Astrocyte (in vitro differentiated cells and primary cell): ENCODE data around the gene CBX8. TPM values are rescaled to one million over a fixed set of nuclear protein-coding genes. Genes with fewer than 3 reads are reported as not detected.
A peak's percentile ranks its signal among the peaks of the same experiment; 100 is the strongest.

Experiments
- DNase-seq: peaks from one replicate; pipeline ENCODE4 v3.0.0-alpha.2; 2010; ENCODE audit warnings: low read depth
- FAIRE-seq: peaks from 2 replicates; lab custom pipeline; 2011; peaks lifted over from hg19 to GRCh38; lab: Jason Lieb, UNC
- H2AFZ ChIP-seq: 2 replicates; pipeline ENCODE4 v1.6.0; 2012; ENCODE audit warnings: low read depth, low read length, inconsistent platforms
- H3K27ac ChIP-seq: 2 replicates; pipeline ENCODE4 v1.5.1; 2011; ENCODE audit warnings: low read depth, low read length, inconsistent platforms
- H3K27me3 ChIP-seq: 2 replicates; pipeline ENCODE4 v1.6.0; 2011; ENCODE audit warnings: low read length, inconsistent platforms; ENCODE audit not compliant: insufficient read depth
- H3K36me3 ChIP-seq: 2 replicates; pipeline ENCODE4 v1.5.1; 2011; ENCODE audit warnings: low read length, inconsistent platforms; ENCODE audit not compliant: insufficient read depth
- H3K4me1 ChIP-seq: 2 replicates; pipeline ENCODE4 v1.5.1; 2011; ENCODE audit warnings: low read length, inconsistent platforms; ENCODE audit not compliant: insufficient read depth
- H3K4me2 ChIP-seq: 2 replicates; pipeline ENCODE4 v1.6.0; 2012; ENCODE audit warnings: low read length, inconsistent platforms
- H3K4me3 ChIP-seq: 2 replicates; pipeline ENCODE4 v1.5.1; 2011; ENCODE audit warnings: low read depth, mild to moderate bottlenecking, low read length, inconsistent platforms; ENCODE audit not compliant: insufficient read depth
- H3K79me2 ChIP-seq: 2 replicates; pipeline ENCODE4 v1.6.0; 2012; ENCODE audit warnings: mild to moderate bottlenecking, low read length, inconsistent platforms; ENCODE audit not compliant: insufficient read depth
- H3K9ac ChIP-seq: 2 replicates; pipeline ENCODE4 v1.6.0; 2012; ENCODE audit warnings: mild to moderate bottlenecking, low read length, inconsistent platforms
- H3K9me3 ChIP-seq: 2 replicates; pipeline ENCODE4 v1.5.1; 2012; ENCODE audit warnings: low read depth, mild to moderate bottlenecking, low read length, inconsistent platforms; ENCODE audit not compliant: insufficient read depth
- H4K20me1 ChIP-seq: 2 replicates; pipeline ENCODE4 v1.6.0; 2012; ENCODE audit warnings: low read length, inconsistent platforms; ENCODE audit not compliant: insufficient read depth
- H3K27ac Mint-ChIP-seq: one replicate; pipeline ENCODE4 v1.8.0; 2021; ENCODE audit warnings: mild to moderate bottlenecking, mixed read lengths; ENCODE audit not compliant: unreplicated experiment
- H3K27me3 Mint-ChIP-seq: one replicate; pipeline ENCODE4 v1.8.0; 2021; ENCODE audit warnings: low read depth, mixed read lengths; ENCODE audit not compliant: unreplicated experiment
- H3K36me3 Mint-ChIP-seq: one replicate; pipeline ENCODE4 v1.8.0; 2021; ENCODE audit warnings: low read depth, mixed read lengths; ENCODE audit not compliant: unreplicated experiment
- H3K4me1 Mint-ChIP-seq: one replicate; pipeline ENCODE4 v1.8.0; 2021; ENCODE audit warnings: low read depth, mixed read lengths; ENCODE audit not compliant: unreplicated experiment
- H3K4me3 Mint-ChIP-seq: one replicate; pipeline ENCODE4 v1.8.0; 2021; ENCODE audit warnings: mild to moderate bottlenecking, moderate library complexity, mixed read lengths; ENCODE audit not compliant: unreplicated experiment
- H3K9me3 Mint-ChIP-seq: one replicate; pipeline ENCODE4 v1.8.0; 2021; ENCODE audit warnings: mild to moderate bottlenecking, mixed read lengths; ENCODE audit not compliant: unreplicated experiment
- CTCF ChIP-seq: IDR thresholded peaks from 2 replicates; pipeline ENCODE4 v1.5.1; 2011; ENCODE audit warnings: low read depth, mild to moderate bottlenecking, inconsistent platforms, low read length, moderate library complexity; ENCODE audit not compliant: insufficient read depth
- EZH2 ChIP-seq: IDR thresholded peaks from 2 replicates; pipeline ENCODE4 v1.6.1; 2012; ENCODE audit warnings: mild to moderate bottlenecking, low read length, inconsistent platforms; ENCODE audit not compliant: insufficient read depth
- total RNA-seq: library from RNA; stranded (reverse); gene quantifications from 2 replicates; pipeline ENCODE4 v1.2.1, GENCODE V29; 2021

Gene CBX8
- total RNA-seq, 1 donor from 2014 or later: 3.4 TPM

DNA sequence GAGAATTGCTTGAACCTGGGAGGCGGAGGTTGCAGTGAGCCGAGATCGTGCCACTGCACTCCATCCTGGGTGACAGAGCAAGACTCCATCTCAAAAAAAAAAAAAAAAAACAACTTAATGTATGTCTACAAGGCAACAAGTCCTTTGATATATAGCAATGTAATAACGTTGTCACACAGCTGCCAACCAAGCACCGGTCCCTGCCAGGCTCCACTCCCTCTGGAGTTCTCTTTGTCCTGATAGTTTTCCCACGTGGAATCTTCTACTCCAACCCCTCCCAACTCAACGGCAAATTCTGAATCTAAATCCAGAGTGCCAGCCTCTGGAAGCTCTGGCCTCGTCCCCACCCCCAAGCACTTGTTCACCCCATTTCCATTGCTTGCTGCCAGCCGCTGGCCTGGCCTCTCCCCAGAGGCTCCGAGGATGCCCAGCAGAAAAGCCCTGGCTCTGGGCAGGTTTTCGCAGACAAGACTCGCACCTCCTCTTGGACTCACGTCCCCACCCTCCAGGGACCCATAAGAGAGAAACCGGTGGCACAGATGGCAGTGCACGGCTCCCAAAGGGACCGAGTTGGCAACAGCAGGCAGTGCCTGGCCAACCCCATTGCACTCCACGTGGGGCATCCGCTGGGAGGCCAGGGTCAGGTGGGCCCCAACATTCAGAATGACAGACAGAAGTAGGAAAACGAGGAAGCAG is 34.8 kb downstream of the CBX8 start:
- H3K9me3 Mint-ChIP-seq: no peaks in the 10 kb centered on the region
- TF ChIP-seq EZH2 (no peak), CTCF (no peak)
- H3K36me3 Mint-ChIP-seq: no peaks in the 10 kb centered on the region
- H3K27me3 ChIP-seq: peaks cover 3% of the 10 kb centered on the region
- DNase-seq (no peak), FAIRE-seq (no peak)
- H3K4me1 ChIP-seq: no peaks in the 10 kb centered on the region
- no peaks in the 10 kb centered on the region for H3K9me3 ChIP-seq
- no peak overlapping the region for H2AFZ ChIP-seq
- peaks cover 28% of the 10 kb centered on the region for H3K27me3 Mint-ChIP-seq
- H3K4me3 Mint-ChIP-seq: no peak overlapping the region
- no peaks in the 10 kb centered on the region for H3K79me2 ChIP-seq
- no peaks in the 10 kb centered on the region for H3K4me1 Mint-ChIP-seq
- H3K4me2 ChIP-seq: no peak overlapping the region
- no peak overlapping the region for H3K27ac ChIP-seq
- H3K36me3 ChIP-seq: no peaks in the 10 kb centered on the region
- H3K9ac ChIP-seq: no peak overlapping the region
- no peak overlapping the region for H3K4me3 ChIP-seq
- H3K27ac Mint-ChIP-seq: no peak overlapping the region
- H4K20me1 ChIP-seq: no peaks in the 10 kb centered on the region

- no peak overlapping the region for H3K4me2 ChIP-seq
- Mint-ChIP-seq H3K9me3 (no peaks in the 10 kb centered on the region), H3K4me1 (no peaks in the 10 kb centered on the region), H3K27me3 (peaks cover 37% of the 10 kb centered on the region), H3K27ac (no peak overlapping the region), H3K36me3 (no peaks in the 10 kb centered on the region), H3K4me3 (no peak overlapping the region)
- no peak overlapping the region for H3K27ac ChIP-seq
- H2AFZ ChIP-seq: peak overlapping the region; percentile 34
- FAIRE-seq (no peak), DNase-seq (no peak)
- H3K4me3 ChIP-seq: no peak overlapping the region
- H3K36me3 ChIP-seq: no peaks in the 10 kb centered on the region
- no peaks in the 10 kb centered on the region for H4K20me1 ChIP-seq
- H3K4me1 ChIP-seq: no peaks in the 10 kb centered on the region
- no peaks in the 10 kb centered on the region for H3K79me2 ChIP-seq
- no peak overlapping the region for H3K9ac ChIP-seq
- TF ChIP-seq EZH2: no peak
- TF ChIP-seq CTCF: no peak
- H3K27me3 ChIP-seq: peaks cover 3% of the 10 kb centered on the region
- no peaks in the 10 kb centered on the region for H3K9me3 ChIP-seq
Observed at GRCh38 chr17:79760197-79760906, 36.5 kb downstream of the CBX8 start.

DNA sequence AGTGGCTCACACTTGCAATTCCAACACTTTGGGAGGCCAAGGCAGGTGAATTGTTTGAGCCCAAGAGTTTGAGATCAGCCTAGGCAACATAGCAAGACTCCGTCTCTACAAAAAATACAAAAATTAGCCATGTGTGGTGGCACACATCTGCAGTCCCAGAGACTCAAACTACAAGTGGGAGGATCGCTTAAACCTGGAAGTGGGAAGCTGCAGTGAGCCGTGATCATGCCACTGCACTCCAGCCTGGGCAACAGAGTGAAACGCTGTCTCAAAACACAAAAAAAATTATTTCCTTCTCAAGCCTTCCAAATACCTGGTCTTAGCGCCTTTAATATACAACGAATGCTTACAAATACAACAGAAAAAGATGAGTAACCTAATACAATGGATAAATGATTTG is 38.6 kb downstream of the CBX8 start:
- no peak for FAIRE-seq
- no peaks in the 10 kb centered on the region for H3K9me3 Mint-ChIP-seq

More for the DNA sequence above, 38.6 kb downstream of the CBX8 start:
- Histone ChIP-seq H3K27me3 (peaks cover 9% of the 10 kb centered on the region), H4K20me1 (no peaks in the 10 kb centered on the region), H3K4me3 (no peak overlapping the region), H3K4me2 (no peak overlapping the region), H3K36me3 (no peaks in the 10 kb centered on the region), H3K9me3 (no peaks in the 10 kb centered on the region), H3K79me2 (no peaks in the 10 kb centered on the region), H3K9ac (no peak overlapping the region), H2AFZ (no peak overlapping the region), H3K27ac (no peak overlapping the region), H3K4me1 (no peaks in the 10 kb centered on the region)
- DNase-seq: no peak
- Mint-ChIP-seq H3K36me3 (no peaks in the 10 kb centered on the region), H3K27ac (no peak overlapping the region), H3K4me1 (no peaks in the 10 kb centered on the region), H3K27me3 (peaks cover 41% of the 10 kb centered on the region), H3K4me3 (no peak overlapping the region)
- TF ChIP-seq EZH2: no peak
- no peak for TF ChIP-seq CTCF
